Omental fat pad (tissue), 4 donors: ENCODE data around the gene NR3C2. TPM values are rescaled to one million over a fixed set of nuclear protein-coding genes. Genes with fewer than 3 reads are reported as not detected.

ENCODE experiments used
- ATAC-seq: fragments of 150-250 bp; one replicate; pipeline ENCODE4 v1.9.1; 2016; ENCODE audit warnings: mild to moderate bottlenecking, moderate library complexity; ENCODE audit not compliant: low FRiP score
- DNase-seq: peaks from one replicate; pipeline ENCODE4 v3.0.0-alpha.2; 2019; ENCODE audit warnings: low spot score
- total RNA-seq, 4 donors: library from RNA; depleted of rRNA; stranded (reverse); fragments of >200 nt; gene quantifications; one replicate each; pipeline ENCODE4 v1.1.0, GENCODE V29; 2016
- TF ChIP-seq, protein P1 (sequence below), 3 donors: fragments of 450-650 bp; IDR thresholded peaks; one replicate each; pipeline ENCODE4 v1.5.1; 2016 to 2017; ENCODE audit warnings: antibody characterized with exemption in 3 of 3, mild to moderate bottlenecking in 3 of 3, moderate library complexity in 2 of 3

Gene NR3C2
- total RNA-seq, 4 donors from 2014 or later, result 7.4 to 28.1 (median 12.1) TPM

DNA sequence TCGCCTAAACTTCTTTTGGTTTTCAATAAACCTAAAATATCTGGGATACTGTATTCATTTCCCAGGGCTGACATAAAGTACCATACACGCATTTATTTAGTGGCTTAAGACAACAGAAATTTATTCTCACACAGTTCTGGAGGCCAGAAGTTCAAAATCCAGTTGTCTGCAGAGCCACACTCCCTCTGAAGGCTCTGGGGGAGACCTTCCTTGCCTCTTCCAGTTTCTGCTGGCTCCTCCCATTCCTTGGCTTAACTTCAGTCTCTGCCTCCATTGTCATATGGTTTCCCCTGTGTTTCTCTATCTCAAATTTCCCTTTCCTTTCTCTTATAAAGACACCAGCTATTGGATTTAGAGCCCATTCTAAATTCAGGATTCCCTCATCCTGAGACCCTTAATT lies 44.4 kb downstream of the NR3C2 start:
- TF ChIP-seq, protein P1, sequence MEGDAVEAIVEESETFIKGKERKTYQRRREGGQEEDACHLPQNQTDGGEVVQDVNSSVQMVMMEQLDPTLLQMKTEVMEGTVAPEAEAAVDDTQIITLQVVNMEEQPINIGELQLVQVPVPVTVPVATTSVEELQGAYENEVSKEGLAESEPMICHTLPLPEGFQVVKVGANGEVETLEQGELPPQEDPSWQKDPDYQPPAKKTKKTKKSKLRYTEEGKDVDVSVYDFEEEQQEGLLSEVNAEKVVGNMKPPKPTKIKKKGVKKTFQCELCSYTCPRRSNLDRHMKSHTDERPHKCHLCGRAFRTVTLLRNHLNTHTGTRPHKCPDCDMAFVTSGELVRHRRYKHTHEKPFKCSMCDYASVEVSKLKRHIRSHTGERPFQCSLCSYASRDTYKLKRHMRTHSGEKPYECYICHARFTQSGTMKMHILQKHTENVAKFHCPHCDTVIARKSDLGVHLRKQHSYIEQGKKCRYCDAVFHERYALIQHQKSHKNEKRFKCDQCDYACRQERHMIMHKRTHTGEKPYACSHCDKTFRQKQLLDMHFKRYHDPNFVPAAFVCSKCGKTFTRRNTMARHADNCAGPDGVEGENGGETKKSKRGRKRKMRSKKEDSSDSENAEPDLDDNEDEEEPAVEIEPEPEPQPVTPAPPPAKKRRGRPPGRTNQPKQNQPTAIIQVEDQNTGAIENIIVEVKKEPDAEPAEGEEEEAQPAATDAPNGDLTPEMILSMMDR (IDR thresholded peaks at IDR 0.05), result no peak
- ATAC-seq, result no peak
- DNase-seq, result no peak

DNA sequence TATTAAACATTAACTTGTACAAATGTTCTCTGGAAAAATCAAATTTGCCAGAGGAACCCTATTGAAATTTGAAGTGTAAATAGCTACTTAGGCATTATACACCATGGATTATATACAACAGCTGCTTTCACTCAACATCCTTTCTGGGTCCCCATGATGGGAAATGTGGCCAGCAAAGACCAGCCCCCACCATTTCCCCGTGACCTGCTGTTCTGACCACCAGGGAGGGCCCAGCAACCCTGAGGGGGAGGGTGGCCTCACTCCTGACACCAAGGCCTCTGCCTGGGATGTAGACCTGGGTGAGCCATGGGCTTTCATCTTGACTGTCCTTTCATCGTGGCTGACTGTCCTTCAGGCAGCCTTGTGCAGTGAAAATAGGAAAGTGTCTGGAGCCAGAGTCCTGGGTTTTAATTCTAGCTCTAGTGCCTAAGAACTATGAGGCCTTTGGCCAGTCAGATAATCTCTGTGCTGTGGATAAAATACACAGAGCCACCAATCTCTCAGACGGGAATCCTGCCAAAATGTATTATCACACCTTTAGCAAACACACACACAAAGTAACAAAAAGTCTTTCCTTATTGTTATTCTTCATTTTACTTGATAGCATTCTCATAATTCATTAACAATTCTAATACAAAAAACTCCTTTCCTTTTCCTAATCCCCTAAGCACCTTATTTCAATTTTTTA lies 45.1 kb downstream of the NR3C2 start:
- DNase-seq (no peak), ATAC-seq (no peak)
- TF ChIP-seq, protein P1 (IDR thresholded peaks at IDR 0.05), result no peak

DNA sequence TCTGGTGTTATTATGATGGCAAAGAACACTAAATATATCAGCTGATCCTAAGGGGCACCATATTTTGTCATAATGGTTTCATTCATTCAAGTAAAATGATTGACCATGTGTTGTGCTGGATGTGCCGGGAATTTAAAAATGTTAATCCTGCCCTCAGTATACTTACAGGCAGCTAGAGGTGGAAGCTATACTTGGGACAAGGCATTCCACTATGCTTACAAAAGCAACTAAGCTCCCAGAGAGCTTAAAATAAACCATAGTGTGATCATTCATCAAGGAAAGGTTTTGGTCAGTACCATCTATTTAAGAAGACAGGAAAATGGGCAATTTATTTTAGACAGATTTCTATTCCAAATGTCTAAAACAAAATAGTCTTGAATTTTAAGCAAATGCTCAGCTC lies 46.4 kb downstream of the NR3C2 start:
- TF ChIP-seq, protein P1 (IDR thresholded peaks at IDR 0.05), result no peak
- ATAC-seq (no peak), DNase-seq (no peak)

DNA sequence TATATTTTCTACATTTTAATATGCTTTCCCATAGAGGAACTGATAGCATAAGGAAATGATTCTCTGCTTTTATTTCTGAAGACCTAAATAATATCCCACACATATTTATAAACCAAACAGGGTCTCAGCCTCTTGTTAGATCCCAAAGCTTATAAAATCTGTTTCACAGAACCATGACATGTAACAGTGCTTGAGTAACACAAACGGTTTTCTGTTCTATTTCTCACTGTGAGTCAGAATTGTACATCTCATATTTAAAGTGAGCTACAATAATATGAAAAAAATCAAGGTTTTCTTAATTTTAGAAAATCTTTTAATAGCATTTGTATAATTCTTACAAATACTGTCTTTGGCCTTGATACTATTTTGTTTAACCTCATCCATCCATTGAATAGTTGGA lies 51.2 kb downstream of the NR3C2 start:
- ATAC-seq, result no peak
- DNase-seq, result no peak
- TF ChIP-seq, protein P1 (IDR thresholded peaks at IDR 0.05), result no peak

DNA sequence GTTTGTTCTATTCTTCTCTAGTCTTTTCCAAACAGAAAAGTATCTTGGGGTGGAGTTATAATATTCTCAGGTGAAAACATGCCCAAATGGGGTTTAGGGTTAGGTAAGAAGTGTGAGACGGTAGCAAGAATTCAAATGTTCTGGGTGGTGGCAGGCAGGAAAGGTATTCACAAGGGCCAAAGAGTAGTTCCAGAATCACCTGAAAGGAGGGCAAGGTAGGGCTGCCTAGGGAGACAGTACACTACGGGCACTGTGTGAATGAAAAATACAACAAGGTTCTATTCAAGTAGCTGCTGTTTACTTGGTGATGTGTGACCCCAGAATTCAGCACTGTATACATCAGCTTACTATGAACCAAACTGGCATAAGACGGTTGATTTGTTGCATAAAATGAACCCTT lies 51.9 kb downstream of the NR3C2 start:
- ATAC-seq (no peak), DNase-seq (no peak)
- TF ChIP-seq, protein P1 (IDR thresholded peaks at IDR 0.05), result no peak

DNA sequence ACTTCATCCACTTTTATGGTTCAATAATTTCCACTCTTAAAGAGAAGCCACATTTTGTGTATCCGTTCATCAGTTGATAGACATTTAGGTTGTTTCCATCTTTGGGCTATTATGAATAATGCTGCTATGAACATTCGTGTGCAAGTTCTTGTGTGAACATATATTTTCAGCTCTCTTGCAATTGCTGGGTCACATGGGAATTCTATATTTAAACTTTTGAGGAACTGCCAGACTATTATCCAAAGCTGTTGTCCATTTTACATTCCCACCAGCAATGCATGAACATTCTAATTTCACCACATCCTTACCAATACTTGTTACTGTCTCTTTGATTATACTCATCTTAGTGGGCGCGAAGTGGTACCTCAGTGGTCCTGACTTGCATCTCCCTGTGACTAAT lies 61.9 kb downstream of the NR3C2 start:
- TF ChIP-seq, protein P1 (IDR thresholded peaks at IDR 0.05), result no peak
- ATAC-seq, result no peak
- no peak for DNase-seq

DNA sequence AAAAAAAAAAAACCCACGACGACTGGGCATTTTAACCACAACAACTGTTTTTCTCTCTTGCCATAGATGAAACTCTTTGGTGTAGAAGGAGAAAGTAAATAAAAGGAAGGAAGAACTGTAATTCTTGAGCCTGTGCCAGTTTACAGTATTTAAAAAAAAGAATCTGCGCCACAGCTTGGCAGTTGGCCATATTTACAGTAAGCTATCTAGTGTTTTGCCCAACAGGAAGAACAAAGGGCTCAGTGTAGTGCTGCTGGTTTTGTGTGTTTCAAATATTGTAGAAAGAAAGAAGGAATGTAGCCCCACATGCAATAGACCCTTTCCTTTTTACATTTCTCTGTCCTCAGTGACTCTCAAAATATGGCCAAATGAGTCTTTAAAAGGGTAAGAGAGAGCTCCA lies 66.1 kb downstream of the NR3C2 start:
- TF ChIP-seq, protein P1 (IDR thresholded peaks at IDR 0.05), result no peak
- ATAC-seq (no peak), DNase-seq (no peak)
